Measurements from ENCODE around the gene PCSK6.

Gene PCSK6

GRCh38 chr15:101332061-101332467 is 157.4 kb downstream of the PCSK6 start:
- H3K4me3 ChIP-seq (ENCODE audit: low read depth, low read length): no peak overlapping the region

DNA sequence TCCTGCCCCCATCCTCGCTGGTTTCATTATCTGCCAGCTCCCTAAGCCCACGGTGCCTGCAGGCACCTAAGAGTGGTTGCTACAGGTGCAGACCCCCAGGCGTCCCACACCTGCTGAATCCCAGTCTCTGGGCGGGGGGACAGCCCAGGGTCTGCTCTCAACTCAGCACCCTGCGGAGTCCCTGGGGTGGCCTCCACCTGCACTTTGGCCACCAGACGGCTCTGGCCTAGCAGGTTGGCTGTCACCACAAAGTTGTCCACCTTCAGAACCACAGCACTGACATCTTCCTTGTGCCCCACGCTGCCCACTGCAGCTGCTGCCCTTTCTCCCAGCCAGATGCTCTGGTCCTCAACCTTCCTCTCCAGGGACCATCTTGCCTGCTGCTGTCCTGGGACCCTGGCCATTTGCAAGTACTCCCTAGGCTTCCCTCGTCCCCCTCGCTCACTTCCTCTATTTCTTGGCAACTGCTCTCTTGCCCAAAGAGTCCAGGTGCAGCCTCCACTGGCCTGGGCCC is 159.6 kb downstream of the PCSK6 start:
- no peak overlapping the region for H3K4me3 ChIP-seq (ENCODE audit: low read depth, low read length)

DNA sequence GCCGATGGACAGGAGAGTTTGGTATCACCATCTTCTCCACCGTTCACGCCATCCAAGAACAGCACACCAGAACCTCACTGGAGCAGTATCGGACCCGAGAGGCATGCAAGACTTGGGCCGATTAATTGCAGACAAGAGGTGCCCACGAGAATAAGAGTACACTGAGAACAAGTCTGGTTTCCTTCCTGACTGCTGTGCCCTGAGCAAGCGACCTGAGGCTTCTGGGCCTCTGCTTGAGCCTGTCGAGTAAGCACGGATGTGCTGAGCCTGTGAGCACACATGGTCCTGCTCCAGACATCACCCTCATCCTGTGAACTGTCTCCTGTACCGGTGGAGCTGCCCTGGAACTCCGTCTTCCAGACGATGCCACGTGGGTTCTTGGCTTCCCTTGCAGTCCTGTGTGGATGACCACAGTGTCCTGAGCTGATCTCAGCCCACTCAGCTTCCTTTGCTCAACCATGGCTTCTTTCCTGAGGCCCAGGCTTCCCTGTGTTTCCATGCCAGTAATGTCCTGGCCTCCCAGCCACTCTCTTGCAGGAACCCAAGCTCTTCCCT is 160.1 kb downstream of the PCSK6 start:
- no peak overlapping the region for H3K4me3 ChIP-seq (ENCODE audit: low read depth, low read length)

GRCh38 chr15:101328001-101328400 is 161.5 kb downstream of the PCSK6 start:
- H3K4me3 ChIP-seq (ENCODE audit: low read depth, low read length): no peak overlapping the region

- no peak overlapping the region for H3K4me3 ChIP-seq (ENCODE audit: low read depth, low read length)
Observed at GRCh38 chr15:101327147-101327740, 162.3 kb downstream of the PCSK6 start.

- no peak overlapping the region for H3K4me3 ChIP-seq (ENCODE audit: low read depth, low read length)
Observed at GRCh38 chr15:101326462-101327146, 162.9 kb downstream of the PCSK6 start.

- H3K4me3 ChIP-seq (ENCODE audit: low read depth, low read length): no peak overlapping the region
Observed at GRCh38 chr15:101326026-101326315, 163.5 kb downstream of the PCSK6 start.

- no peak overlapping the region for H3K4me3 ChIP-seq (ENCODE audit: low read depth, low read length)
Observed at GRCh38 chr15:101325263-101326025, 164.1 kb downstream of the PCSK6 start.

DNA sequence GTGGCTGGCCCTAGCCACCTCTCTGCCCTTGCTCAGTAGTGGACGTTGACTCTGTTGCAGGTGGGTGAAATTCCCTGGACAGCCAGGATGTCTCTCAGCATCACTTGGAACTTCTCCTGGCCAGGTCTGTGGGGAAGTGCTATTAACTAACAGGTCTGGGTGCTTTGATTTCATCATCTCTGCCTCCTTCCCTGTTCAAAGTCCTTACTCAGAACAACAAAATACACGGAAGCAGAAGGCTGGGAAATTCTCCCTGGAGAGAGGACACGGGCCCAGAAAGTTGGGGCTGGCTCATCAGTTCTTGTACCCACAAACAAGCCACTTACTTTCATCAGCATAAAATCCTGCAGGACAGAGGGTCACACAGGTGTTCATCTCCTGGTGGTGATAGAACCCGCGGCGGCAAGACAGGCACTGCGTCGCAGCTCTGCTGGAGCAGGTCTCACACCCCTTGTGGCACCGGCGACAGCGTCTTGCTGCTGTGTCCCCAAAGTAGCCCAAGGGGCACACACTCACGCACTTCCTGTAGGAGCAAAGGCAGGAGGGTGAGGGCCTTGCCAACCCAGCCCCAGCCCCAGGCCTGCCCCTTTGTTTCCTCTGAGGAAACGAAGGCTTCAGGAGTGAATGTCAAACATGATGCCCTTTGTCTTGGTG is 164.9 kb downstream of the PCSK6 start:
- no peak overlapping the region for H3K4me3 ChIP-seq (ENCODE audit: low read depth, low read length)

GRCh38 chr15:101323793-101324523 is 165.5 kb downstream of the PCSK6 start:
- no peak overlapping the region for H3K4me3 ChIP-seq (ENCODE audit: low read depth, low read length)

DNA sequence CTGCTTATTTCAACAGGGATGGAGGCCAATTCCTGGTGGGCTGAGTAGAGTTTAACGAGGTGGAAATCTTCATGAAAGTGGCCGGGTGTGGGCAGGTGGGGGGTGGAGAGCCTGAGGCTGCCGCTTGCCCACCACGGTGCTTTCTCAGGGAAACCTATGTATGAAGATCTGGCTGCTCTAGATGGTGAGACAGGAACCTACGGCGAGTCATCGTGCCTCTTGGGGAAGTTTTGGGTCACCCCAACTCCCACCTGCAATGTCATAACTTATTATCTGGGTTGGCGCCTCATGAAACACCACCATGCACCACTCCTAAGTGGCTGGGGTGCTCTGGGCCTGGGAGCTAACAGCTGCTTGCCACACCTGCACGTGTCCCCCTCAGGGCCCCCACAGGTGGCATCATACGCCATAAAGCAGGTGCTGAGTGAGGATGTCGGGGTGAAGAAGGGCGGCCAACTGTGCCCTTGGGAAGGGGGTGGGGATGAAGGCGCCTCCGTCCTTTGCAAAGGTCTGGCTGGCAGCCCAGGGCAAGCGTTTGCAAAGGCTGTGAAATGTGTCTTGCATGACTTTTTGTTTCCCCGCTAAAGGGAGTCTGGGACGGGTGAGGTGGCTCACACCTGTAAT is 166.5 kb downstream of the PCSK6 start:
- no peak overlapping the region for H3K4me3 ChIP-seq (ENCODE audit: low read depth, low read length)

- no peak overlapping the region for H3K4me3 ChIP-seq (ENCODE audit: low read depth, low read length)
Observed at GRCh38 chr15:101322016-101322695, 167.4 kb downstream of the PCSK6 start.

GRCh38 chr15:101320501-101321052 is 168.9 kb downstream of the PCSK6 start:
- H3K4me3 ChIP-seq (ENCODE audit: low read depth, low read length): no peak overlapping the region

GRCh38 chr15:101318839-101319238 is 170.7 kb downstream of the PCSK6 start:
- H3K4me3 ChIP-seq (ENCODE audit: low read depth, low read length): no peak overlapping the region

GRCh38 chr15:101318147-101318819 is 171.2 kb downstream of the PCSK6 start:
- H3K4me3 ChIP-seq (ENCODE audit: low read depth, low read length): no peak overlapping the region

DNA sequence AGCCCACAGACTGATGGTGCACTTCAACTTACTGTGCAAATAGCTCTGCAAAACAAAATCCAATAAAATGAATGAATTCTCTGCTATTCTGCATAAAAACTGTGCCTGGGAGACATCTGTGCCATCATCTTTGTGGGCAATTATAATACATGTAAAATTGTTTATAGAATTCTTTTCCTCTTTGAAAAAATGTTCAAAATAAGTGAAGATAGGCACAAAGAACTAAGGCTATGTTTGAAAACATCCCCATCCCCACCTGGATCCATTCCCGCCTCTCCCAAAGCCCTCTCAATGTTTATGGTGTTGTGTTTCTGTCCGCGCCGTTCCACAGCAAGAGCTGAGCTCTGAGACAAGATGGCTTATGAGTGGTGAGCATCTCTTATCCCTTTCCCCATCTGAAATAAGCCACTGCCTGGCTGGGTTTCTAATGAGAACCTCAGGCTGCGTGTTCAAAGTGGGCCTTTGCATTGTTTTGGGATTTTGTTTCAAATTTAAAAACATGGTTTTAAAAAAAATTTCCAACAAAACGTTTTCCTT is 172.1 kb downstream of the PCSK6 start:
- no peak overlapping the region for H3K4me3 ChIP-seq (ENCODE audit: low read depth, low read length)

DNA sequence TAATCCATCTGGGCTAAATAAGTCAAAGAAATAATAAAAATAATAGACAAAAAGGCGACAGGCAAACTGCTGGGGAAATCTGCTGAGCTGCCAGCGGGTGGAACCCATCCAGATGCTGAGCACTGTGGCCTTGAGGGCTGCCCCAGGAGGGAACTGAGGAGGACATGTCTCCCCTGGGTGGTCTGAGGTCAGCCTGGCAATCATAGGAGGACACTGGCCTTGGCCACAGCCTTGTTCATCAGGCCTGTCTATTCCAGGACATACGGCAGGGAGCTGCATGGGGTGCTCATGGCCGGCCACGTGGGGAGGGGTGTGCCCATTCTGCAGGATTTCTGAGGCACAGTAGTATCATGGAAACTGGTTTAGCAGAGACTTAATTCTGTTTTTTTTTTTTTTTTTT is 173.0 kb downstream of the PCSK6 start:
- H3K4me3 ChIP-seq (ENCODE audit: low read depth, low read length): no peak overlapping the region

DNA sequence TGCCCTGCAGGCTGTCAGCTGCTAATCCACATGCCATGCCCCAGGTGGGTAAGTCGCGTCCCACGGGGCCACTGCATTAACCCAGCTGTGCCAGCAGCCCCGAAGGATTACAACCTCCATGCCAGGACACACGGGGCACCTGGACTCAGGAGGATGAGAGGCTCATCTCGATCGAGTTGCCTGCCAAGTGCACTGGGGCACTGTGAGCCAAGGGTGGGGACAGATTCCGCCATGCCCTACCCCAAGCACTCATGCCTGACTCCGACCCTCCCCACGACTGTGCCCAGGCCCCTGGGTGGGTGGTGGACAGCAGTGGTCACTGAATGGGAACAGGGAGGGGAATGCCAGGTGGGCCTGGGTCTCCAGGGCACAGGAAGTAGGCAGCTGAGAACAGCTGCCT is 173.8 kb downstream of the PCSK6 start:
- H3K4me3 ChIP-seq (ENCODE audit: low read depth, low read length): no peak overlapping the region
